Motor neuron (in vitro differentiated cells): ENCODE data around the gene ROPN1L. TPM values are rescaled to one million over a fixed set of nuclear protein-coding genes. Genes with fewer than 3 reads are reported as not detected.

ENCODE experiments used
- ATAC-seq, 8 experiments: fragments of 200-7000 bp; cut with Tn5 transposase; replicated peaks in 6 of 8; 2 replicates each; pipeline ENCODE4 v1.8.0; 2021; ENCODE audit warnings: mild to moderate bottlenecking in 8 of 8, moderate library complexity in 8 of 8
- H3K27ac ChIP-seq, 2 donors: fragments of 250-450 bp; sonication (Bioruptor Pico); 2 replicates each; pipeline ENCODE4 v1.9.0; 2021; ENCODE audit warnings: antibody characterized with exemption in 2 of 2, mild to moderate bottlenecking in 2 of 2, moderate library complexity in 1 of 2
- H3K4me1 ChIP-seq, 2 donors: fragments of 250-450 bp; sonication (Bioruptor Pico); replicated peaks in 1 of 2; 2 replicates each; pipeline ENCODE4 v1.6.1; 2021; ENCODE audit warnings: antibody characterized with exemption in 2 of 2, mild to moderate bottlenecking in 2 of 2, moderate library complexity in 1 of 2
- H3K4me3 ChIP-seq, 5 donors: fragments of 250-450 bp; sonication (Bioruptor Pico); 2 replicates each; pipeline ENCODE4 v1.9.0; 2021; ENCODE audit warnings: antibody characterized with exemption in 5 of 5, mild to moderate bottlenecking in 5 of 5, moderate library complexity in 4 of 5
- WGBS, 10 experiments: fragments of 450-650 bp; shearing (Covaris generic); methylation state at CpG; one replicate each; pipeline ENCODE4 v1.0.0; 2022; 5-methylcytosine and 5-hydroxymethylcytosine counted together
- in situ Hi-C, 9 experiments: fragments of 400-800 bp; cut with MboI; loops; one replicate each; pipeline ENCODE4 v1.15.0; 2021; ENCODE audit warnings: low sequenced_read_pairs in 9 of 9, low pct_unique_long_range_greater_than_20kb in 2 of 9; ENCODE audit not compliant: unreplicated experiment in 9 of 9
- total RNA-seq, 8 experiments: library from RNA; unstranded; fragments of 300-600 nt; gene quantifications; 2 replicates each; pipeline versions ENCODE4 v1.2.3 to v1.2.4, GENCODE V29; 2022

ROPN1L gene
- total RNA-seq, 8 experiments from 2014 or later, result 1.1 to 25.7 (median 2.2) TPM; not detected in 1

GRCh38 chr5:10411336-10411735 lies 30.3 kb upstream of the ROPN1L start:
- Histone ChIP-seq H3K4me1 (no peaks in the 10 kb centered on the region), H3K27ac (no peak overlapping the region), H3K4me3 (no peak overlapping the region)
- 80 to 100% (median 96%) methylated on average over 1 to 5 of the region's 5 CpGs; no CpG with 5 or more reads in 2 of the 10 experiments for WGBS, 10 experiments
- in situ Hi-C loops, result loop anchor here in 4 of 9 experiments (25.0 kb wide), 1 partner anchor 124 kb away; no protein-coding TSS in a partner anchor
- no peak for ATAC-seq

GRCh38 chr5:10416868-10417267 lies 24.8 kb upstream of the ROPN1L start:
- no peak for ATAC-seq
- no peak overlapping the region for H3K4me3 ChIP-seq
- 91 to 100% (median 100%) methylated on average over 1 to 3 of the region's 3 CpGs; no CpG with 5 or more reads in 3 of the 10 experiments for WGBS, 10 experiments
- in situ Hi-C loops, result loop anchor here in 4 of 9 experiments (25.0 kb wide), 1 partner anchor 130 kb away; no protein-coding TSS in a partner anchor
- H3K4me1 ChIP-seq, result no peaks in the 10 kb centered on the region
- no peak overlapping the region for H3K27ac ChIP-seq

- Histone ChIP-seq H3K4me1 (no peaks in the 10 kb centered on the region), H3K27ac (no peak overlapping the region), H3K4me3 (no peak overlapping the region)
- WGBS, 10 experiments, result 81 to 100% (median 96%) methylated on average over 1 to 4 of the region's 4 CpGs
- in situ Hi-C loops, result loop anchor here in 4 of 9 experiments (25.0 kb wide), 1 partner anchor 131 kb away; no protein-coding TSS in a partner anchor
- ATAC-seq, result no peak
These were observed 22.9 kb upstream of the ROPN1L start for GRCh38 chr5:10418654-10419345.

- no peaks in the 10 kb centered on the region for H3K4me1 ChIP-seq
- H3K4me3 ChIP-seq, result no peak overlapping the region
- in situ Hi-C loops, result loop anchor here in 4 of 9 experiments (25.0 kb wide), 1 partner anchor 133 kb away; no protein-coding TSS in a partner anchor
- 0 to 100% (median 93%) methylated on average over 1 to 2 of the region's 2 CpGs; no CpG with 5 or more reads in 7 of the 10 experiments for WGBS, 10 experiments
- no peak overlapping the region for H3K27ac ChIP-seq
- ATAC-seq, result no peak
These were observed 21.2 kb upstream of the ROPN1L start for GRCh38 chr5:10420468-10420867.

GRCh38 chr5:10420932-10421331 lies 20.7 kb upstream of the ROPN1L start:
- ATAC-seq, result no peak
- no peak overlapping the region for H3K27ac ChIP-seq
- no peak overlapping the region for H3K4me3 ChIP-seq
- H3K4me1 ChIP-seq, result no peaks in the 10 kb centered on the region
- in situ Hi-C loops, result loop anchor here in 4 of 9 experiments (25.0 kb wide), 1 partner anchor 134 kb away; no protein-coding TSS in a partner anchor

DNA sequence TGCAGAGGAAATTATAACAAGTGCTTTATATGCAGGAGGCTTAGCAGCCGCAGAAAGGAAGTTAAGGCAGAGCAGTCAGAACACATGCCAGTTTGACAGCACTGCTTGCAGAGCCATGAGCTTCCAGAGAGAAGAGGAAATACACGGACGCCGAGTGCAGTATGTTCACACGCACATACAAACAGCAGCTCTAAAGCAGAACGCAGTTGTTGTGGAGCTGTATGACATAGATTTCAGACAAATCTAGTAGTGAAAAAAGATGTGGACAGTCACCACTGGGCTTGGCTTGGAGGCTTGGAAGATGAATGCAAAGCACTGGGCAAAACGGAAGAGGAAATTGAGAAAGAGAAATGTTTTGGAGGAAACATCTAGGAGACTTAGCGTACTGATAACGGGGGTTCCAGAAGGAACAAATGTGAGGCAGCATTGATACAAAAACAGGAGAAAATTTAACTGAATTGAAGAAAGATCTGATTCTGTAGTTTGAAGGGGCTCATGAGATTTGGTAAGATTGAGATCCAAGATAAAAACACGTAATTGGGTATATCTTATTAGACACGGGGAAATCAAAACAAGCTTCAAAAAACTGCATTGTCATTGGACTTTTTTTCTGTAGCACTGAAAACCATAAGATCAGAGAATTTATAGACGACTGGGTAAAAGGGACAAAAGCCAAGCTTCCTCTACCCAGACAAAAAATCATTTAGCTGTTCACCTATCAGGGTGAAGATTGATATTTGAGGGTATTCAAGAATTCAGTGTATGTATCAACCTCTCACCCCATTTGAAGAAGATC lies 19.6 kb upstream of the ROPN1L start:
- Histone ChIP-seq H3K4me3 (no peak overlapping the region), H3K4me1 (no peaks in the 10 kb centered on the region), H3K27ac (no peak overlapping the region)
- 70 to 100% (median 96%) methylated on average over 1 to 12 of the region's 12 CpGs for WGBS, 10 experiments
- ATAC-seq, result peak in 1 of 8 experiments; percentile 56
- in situ Hi-C loops, result loop anchor here in 4 of 9 experiments (25.0 kb wide), 1 partner anchor 135 kb away; no protein-coding TSS in a partner anchor

DNA sequence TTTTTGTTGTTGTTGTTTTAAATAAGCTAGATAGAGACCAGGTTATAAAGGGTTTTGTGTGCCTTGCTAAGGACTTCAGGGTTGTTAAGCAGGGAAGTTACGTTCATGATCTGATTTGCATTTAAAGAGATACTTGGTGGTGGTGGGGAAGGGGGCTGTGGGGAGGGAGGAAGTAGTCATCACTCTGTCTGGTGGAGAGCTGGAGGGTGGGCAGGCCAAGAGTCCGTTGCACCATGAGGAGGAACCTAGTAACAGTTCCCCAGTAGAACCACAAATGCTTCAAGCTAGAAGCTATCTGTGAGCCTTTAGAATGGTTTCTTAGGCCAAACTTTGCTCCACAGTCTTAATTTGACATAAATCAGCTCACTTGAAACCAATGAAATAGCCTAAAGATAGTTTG lies 18.7 kb upstream of the ROPN1L start:
- Histone ChIP-seq H3K4me3 (no peak overlapping the region), H3K4me1 (no peaks in the 10 kb centered on the region), H3K27ac (no peak overlapping the region)
- ATAC-seq, result peak in 1 of 8 experiments; percentile 78
- in situ Hi-C loops, result loop anchor here in 4 of 9 experiments (25.0 kb wide), 1 partner anchor 136 kb away; no protein-coding TSS in a partner anchor
- WGBS, 10 experiments, result 71 to 100% (median 78%) methylated on average over 1 to 2 of the region's 2 CpGs; no CpG with 5 or more reads in 6 of the 10 experiments

DNA sequence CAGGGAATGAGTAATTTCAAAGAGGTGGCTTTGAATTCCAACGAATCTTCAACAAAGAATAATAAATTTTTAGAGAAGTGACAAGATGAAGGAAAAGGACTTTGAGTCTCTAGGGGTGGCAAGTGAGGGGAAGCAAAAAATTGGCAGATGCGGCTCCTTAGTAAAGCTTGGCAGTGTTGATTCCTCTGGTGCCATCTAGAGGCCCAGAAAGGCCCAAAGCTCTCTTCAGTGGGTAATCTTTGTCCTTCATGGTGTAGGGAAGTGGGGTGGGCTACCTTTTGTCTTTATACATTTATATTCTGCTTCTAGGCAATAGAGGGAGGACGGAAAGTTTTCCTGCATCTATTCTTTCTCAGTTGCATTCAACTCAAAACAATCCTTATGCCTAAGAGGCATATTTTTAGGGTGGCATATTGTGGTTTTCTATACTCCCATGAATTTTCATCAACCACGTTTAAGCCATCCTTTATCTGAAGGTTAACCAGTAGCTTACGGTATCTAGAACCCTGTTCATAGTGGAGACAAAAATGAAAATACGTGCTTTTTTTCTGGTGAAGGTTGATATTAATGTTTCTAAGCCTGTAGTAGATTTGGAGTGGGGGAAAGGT lies 17.5 kb upstream of the ROPN1L start:
- Histone ChIP-seq H3K4me3 (no peak overlapping the region), H3K4me1 (no peaks in the 10 kb centered on the region), H3K27ac (no peak overlapping the region)
- in situ Hi-C loops, result loop anchor here in 4 of 9 experiments (25.0 kb wide), 1 partner anchor 137 kb away; no protein-coding TSS in a partner anchor
- ATAC-seq, result peak in 5 of 8 experiments; percentile 46 to 73 (median 72)
- WGBS, 10 experiments, result 47 to 100% (median 77%) methylated on average over 2 to 6 of the region's 6 CpGs

DNA sequence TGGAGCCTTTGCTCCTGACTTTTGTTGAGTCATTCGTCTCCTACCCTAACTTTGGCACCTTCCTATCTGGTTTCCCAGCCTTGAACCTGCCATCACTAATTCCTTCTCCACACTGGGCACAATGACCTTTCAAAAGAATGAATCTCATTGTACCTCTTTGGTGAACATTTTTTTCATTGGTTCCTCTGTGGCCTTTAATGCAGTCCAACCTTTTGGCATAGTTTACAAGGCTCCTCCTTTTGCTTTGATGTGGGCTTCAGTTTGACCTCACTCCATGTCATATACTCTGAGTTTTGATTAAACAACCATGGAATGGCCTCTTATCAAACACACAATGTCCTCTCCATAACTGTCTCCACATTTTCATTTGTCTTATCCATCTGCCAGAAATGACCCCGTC lies 14.5 kb upstream of the ROPN1L start:
- Histone ChIP-seq H3K27ac (no peak overlapping the region), H3K4me3 (no peak overlapping the region), H3K4me1 (no peaks in the 10 kb centered on the region)
- WGBS, 10 experiments, result 67 to 100% (median 100%) methylated on average over 1 to 2 of the region's 2 CpGs; no CpG with 5 or more reads in 1 of the 10 experiments
- ATAC-seq, result no peak
- in situ Hi-C loops, result loop anchor here in 1 of 9 experiments (25.0 kb wide), 1 partner anchor 165 kb away; the partner anchor contains the start of gene CCT5

GRCh38 chr5:10427978-10428377 lies 13.7 kb upstream of the ROPN1L start:
- in situ Hi-C loops, result loop anchor here in 1 of 9 experiments (25.0 kb wide), 1 partner anchor 166 kb away; the partner anchor contains the start of gene CCT5
- 80 to 100% (median 97%) methylated on average over 1 to 2 of the region's 2 CpGs; no CpG with 5 or more reads in 4 of the 10 experiments for WGBS, 10 experiments
- Histone ChIP-seq H3K27ac (no peak overlapping the region), H3K4me1 (no peaks in the 10 kb centered on the region), H3K4me3 (no peak overlapping the region)
- no peak for ATAC-seq

- WGBS, 10 experiments, result 40 to 100% (median 73%) methylated on average over 1 of the region's 1 CpG; no CpG with 5 or more reads in 4 of the 10 experiments
- in situ Hi-C loops, result loop anchor here in 1 of 9 experiments (25.0 kb wide), 1 partner anchor 169 kb away; the partner anchor contains the start of gene CCT5
- no peak overlapping the region for H3K27ac ChIP-seq
These were observed 10.3 kb upstream of the ROPN1L start for GRCh38 chr5:10431415-10431814.

More at GRCh38 chr5:10431415-10431814, 10.3 kb upstream of the ROPN1L start:
- no peak for ATAC-seq
- Histone ChIP-seq H3K4me1 (no peaks in the 10 kb centered on the region), H3K4me3 (no peak overlapping the region)
